SK-N-SH (cell line): ENCODE data around the gene NXPE3.

ENCODE experiments used
- GABPA ChIP-seq: IDR thresholded peaks from 2 replicates; pipeline ENCODE4 v1.4.0; 2012; ENCODE audit warnings: low read depth, mild to moderate bottlenecking
- TEAD4 ChIP-seq: IDR thresholded peaks from 2 replicates; pipeline ENCODE4 v1.4.0; 2012; ENCODE audit warnings: mild to moderate bottlenecking, borderline replicate concordance; ENCODE audit not compliant: insufficient read depth

DNA sequence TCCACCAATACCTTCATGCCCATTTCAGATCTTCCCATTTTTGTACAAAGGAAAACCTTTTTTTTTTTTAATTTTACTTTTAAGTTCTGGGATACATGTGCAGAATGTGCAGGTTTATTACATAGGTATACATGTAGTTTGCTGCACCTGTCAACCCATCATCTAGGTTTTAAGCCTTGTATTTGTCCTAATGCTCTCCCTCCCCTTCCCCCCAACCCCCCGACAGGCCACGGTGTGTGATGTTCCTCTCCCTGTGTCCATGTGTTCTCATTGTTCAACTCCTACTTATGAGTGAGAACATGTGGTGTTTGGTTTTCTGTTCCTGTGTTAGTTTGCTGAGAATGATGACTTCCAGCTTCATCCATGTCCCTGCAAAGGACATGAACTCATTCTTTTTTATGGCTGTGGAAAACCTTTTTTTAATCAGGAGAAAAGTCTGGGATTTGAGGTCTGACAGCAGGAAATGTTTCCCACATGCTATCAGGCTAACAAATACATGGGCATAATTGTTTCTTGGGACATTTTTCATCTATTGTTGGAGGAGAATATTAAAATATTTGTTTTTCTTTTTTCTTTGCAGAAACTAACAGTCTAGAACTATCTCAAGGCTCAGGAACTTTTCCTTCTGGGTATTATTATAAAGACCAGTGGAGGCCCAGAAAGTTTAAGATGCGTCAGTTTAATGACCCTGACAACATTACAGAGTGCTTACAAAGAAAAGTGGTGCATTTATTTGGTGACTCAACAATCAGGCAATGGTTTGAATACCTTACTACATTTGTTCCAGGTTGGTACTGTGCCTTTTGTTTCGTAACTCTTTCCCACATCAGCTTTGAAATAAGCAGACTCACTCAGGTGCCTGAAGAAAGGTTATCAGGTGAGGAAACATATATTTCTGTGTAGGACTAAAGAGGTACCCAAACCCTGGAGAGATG is 37.5 kb downstream of the NXPE3 start:
- TF ChIP-seq TEAD4 (no peak), GABPA (no peak)
